A549 treated with ZK216348 at 1 μM for 4 hours (cell line): ENCODE results near the gene FFAR4. TPM values are rescaled to one million over a fixed set of nuclear protein-coding genes. Genes with fewer than 3 reads are reported as not detected.

Experiments used
- total RNA-seq: library from RNA; stranded (reverse); fragments of 200-300 nt; extraction: Qiagen RNA extraction; gene quantifications from 5 replicates; pipeline ENCODE4 v1.2.3, GENCODE V29; 2022; ENCODE audit warnings: low read depth

The FFAR4 gene
- total RNA-seq, result 0.12 to 0.33 TPM (median 0.22 TPM) in 5 replicates

GRCh38 chr10:93566435-93567276 lies at the start of gene FFAR4:
TSS of gene FFAR4 (plus strand) at chr10:93566665. CDS start at chr10:93566721, 56 bp downstream.

GRCh38 chr10:93601146-93601773 lies 34.8 kb downstream of the FFAR4 start, which contains the start of gene RBP4:
TSS of gene RBP4 (minus strand) at chr10:93601235. CDS start at chr10:93601028, 207 bp downstream.

GRCh38 chr10:93612311-93612710 lies 45.8 kb downstream of the FFAR4 start, which contains the start of gene PDE6C:
TSS of gene PDE6C (plus strand) at chr10:93612537. CDS start at chr10:93612726, 189 bp downstream.

Other genes starting within 250 kb of the FFAR4 start
- gene MYOF, start 84.3 kb upstream of the FFAR4 start, total RNA-seq, result 196 to 244 TPM (median 231 TPM) in 5 replicates
- 51.3 to 104 TPM (median 66.1 TPM) in 5 replicates for gene CEP55, start 70.1 kb upstream of the FFAR4 start, total RNA-seq
- 5.1 to 10.1 TPM (median 9.7 TPM) in 5 replicates for gene RBP4, start 34.6 kb downstream of the FFAR4 start, total RNA-seq
- not detected in 5 replicates for gene PDE6C, start 45.9 kb downstream of the FFAR4 start, total RNA-seq
- gene FRA10AC1, start 135.9 kb downstream of the FFAR4 start, total RNA-seq, result 3.9 to 8.2 TPM (median 5.3 TPM) in 5 replicates
- not detected in 5 replicates for gene LGI1, start 191.3 kb downstream of the FFAR4 start, total RNA-seq